PC-9 (cell line): ENCODE measurements around the gene SARNP. TPM values are rescaled to one million over a fixed set of nuclear protein-coding genes. Genes with fewer than 3 reads are reported as not detected.

Experiments
- BruUV-seq: library from RNA; stranded (reverse); fragments of 400-500 nt; replicated peaks from 2 replicates; lab custom pipeline; 2021; lab: Mats Ljungman, UMichigan
- CTCF ChIA-PET: fragments of 300-600 bp; sonication (Branson Sonifier 250); formaldehyde crosslinking; loops from one replicate; lab custom pipeline; 2022; ENCODE audit warnings: antibody characterized with exemption; lab: Charles Lee
- POLR2A ChIA-PET: fragments of 300-600 bp; sonication (Branson Sonifier 250); formaldehyde crosslinking; loops from one replicate; lab custom pipeline; 2022; ENCODE audit warnings: antibody characterized with exemption; ENCODE audit not compliant: unreplicated experiment; lab: Charles Lee
- DNase-seq, 2 experiments: peaks; one replicate each; pipeline versions ENCODE4 v3.0.0 to v3.0.0-alpha.2; 2015 to 2022; ENCODE audit warnings: mixed read lengths in 1 of 2
- H2AFZ ChIP-seq: fragments of 200-600 bp; sonication (generic); 2 replicates; pipeline ENCODE4 v1.8.1; 2017; ENCODE audit warnings: antibody characterized with exemption
- H3F3A ChIP-seq: fragments of 200-600 bp; sonication (generic); 2 replicates; pipeline ENCODE4 v1.8.1; 2017; ENCODE audit warnings: antibody characterized with exemption, mild to moderate bottlenecking, low read depth; ENCODE audit not compliant: insufficient read depth
- H3K27ac ChIP-seq: fragments of 200-600 bp; sonication (generic); 2 replicates; pipeline ENCODE4 v1.6.1; 2016; ENCODE audit warnings: mixed run types
- H3K27me3 ChIP-seq: fragments of 200-600 bp; sonication (generic); 2 replicates; pipeline ENCODE4 v1.6.1; 2016; ENCODE audit warnings: low read depth, mixed run types; ENCODE audit not compliant: insufficient read depth
- H3K36me3 ChIP-seq: fragments of 200-600 bp; sonication (generic); 2 replicates; pipeline ENCODE4 v1.6.1; 2016; ENCODE audit warnings: low read depth, mixed run types
- H3K4me1 ChIP-seq: fragments of 200-600 bp; sonication (generic); replicated peaks from 2 replicates; pipeline ENCODE4 v1.6.1; 2016; ENCODE audit warnings: mixed run types; ENCODE audit not compliant: insufficient read depth
- H3K4me2 ChIP-seq: fragments of 200-600 bp; sonication (generic); 2 replicates; pipeline ENCODE4 v1.6.1; 2017; ENCODE audit warnings: mixed run types
- H3K4me3 ChIP-seq: fragments of 200-600 bp; sonication (generic); 2 replicates; pipeline ENCODE4 v1.6.1; 2016; ENCODE audit warnings: mixed run types
- H3K79me2 ChIP-seq: fragments of 200-600 bp; sonication (generic); 2 replicates; pipeline ENCODE4 v1.6.1; 2017; ENCODE audit warnings: low read depth, mixed run types
- H3K9me2 ChIP-seq: fragments of 200-600 bp; sonication (generic); 2 replicates; pipeline ENCODE4 v1.8.1; 2017; ENCODE audit warnings: mild to moderate bottlenecking; ENCODE audit not compliant: insufficient read depth
- H3K9me3 ChIP-seq: fragments of 200-600 bp; sonication (generic); 2 replicates; pipeline ENCODE4 v1.8.1; 2016; ENCODE audit warnings: low read depth; ENCODE audit not compliant: insufficient read depth
- H4K20me1 ChIP-seq: fragments of 200-600 bp; sonication (generic); 2 replicates; pipeline ENCODE4 v1.8.1; 2017; ENCODE audit not compliant: insufficient read depth
- EZH2 ChIP-seq: fragments of 200-600 bp; sonication (generic); IDR thresholded peaks from 2 replicates; pipeline ENCODE4 v1.8.0; 2017; ENCODE audit warnings: antibody characterized with exemption, low read depth
- intact Hi-C: fragments of 100-400 bp; cut with micrococcal nuclease; formaldehyde crosslinking; loops from one replicate; pipeline ENCODE4 v1.10.0; 2022; ENCODE audit not compliant: unreplicated experiment
- total RNA-seq: library from RNA; stranded (reverse); gene quantifications from 2 replicates; pipeline ENCODE4 v1.2.3, GENCODE V29; 2021
- TF ChIP-seq, protein P1 (sequence below): fragments of 200-600 bp; sonication (generic); conservative IDR thresholded peaks from 2 replicates; pipeline ENCODE4 v1.6.1; 2017; ENCODE audit warnings: mixed run types, antibody characterized with exemption, mild to moderate bottlenecking, moderate library complexity

The SARNP gene
- total RNA-seq, 1 experiment from 2014 or later: 74.8 TPM

DNA sequence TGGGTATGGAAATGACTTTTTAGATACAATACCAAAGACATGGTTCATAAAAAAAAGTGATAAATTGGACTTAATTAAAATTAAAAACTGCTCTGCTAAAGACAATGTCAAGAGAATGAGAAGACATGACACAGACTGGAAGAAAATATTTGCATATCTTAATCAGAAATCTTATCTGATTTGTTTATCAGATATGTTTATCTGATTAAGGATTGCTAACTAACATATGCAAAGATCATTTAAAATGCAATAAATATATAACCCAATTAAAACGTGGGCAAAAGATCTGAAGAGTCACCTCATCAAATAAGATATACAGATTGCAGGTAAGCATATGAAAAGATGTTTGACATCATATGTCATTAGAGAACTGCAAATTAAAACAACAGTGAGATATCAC is 35.2 kb upstream of the SARNP start:
- Histone ChIP-seq H3K36me3 (no peaks in the 10 kb centered on the region), H3K4me1 (peaks cover 4% of the 10 kb centered on the region), H3F3A (no peaks in the 10 kb centered on the region), H3K27ac (no peak overlapping the region), H3K9me2 (no peaks in the 10 kb centered on the region), H3K9me3 (no peaks in the 10 kb centered on the region), H4K20me1 (no peaks in the 10 kb centered on the region), H3K79me2 (no peaks in the 10 kb centered on the region), H3K27me3 (no peaks in the 10 kb centered on the region), H3K4me3 (no peak overlapping the region), H2AFZ (no peak overlapping the region), H3K4me2 (no peak overlapping the region)
- CTCF ChIA-PET: no interaction called here
- no peak for TF ChIP-seq EZH2
- TF ChIP-seq, protein P1, sequence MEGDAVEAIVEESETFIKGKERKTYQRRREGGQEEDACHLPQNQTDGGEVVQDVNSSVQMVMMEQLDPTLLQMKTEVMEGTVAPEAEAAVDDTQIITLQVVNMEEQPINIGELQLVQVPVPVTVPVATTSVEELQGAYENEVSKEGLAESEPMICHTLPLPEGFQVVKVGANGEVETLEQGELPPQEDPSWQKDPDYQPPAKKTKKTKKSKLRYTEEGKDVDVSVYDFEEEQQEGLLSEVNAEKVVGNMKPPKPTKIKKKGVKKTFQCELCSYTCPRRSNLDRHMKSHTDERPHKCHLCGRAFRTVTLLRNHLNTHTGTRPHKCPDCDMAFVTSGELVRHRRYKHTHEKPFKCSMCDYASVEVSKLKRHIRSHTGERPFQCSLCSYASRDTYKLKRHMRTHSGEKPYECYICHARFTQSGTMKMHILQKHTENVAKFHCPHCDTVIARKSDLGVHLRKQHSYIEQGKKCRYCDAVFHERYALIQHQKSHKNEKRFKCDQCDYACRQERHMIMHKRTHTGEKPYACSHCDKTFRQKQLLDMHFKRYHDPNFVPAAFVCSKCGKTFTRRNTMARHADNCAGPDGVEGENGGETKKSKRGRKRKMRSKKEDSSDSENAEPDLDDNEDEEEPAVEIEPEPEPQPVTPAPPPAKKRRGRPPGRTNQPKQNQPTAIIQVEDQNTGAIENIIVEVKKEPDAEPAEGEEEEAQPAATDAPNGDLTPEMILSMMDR: no peak
- no TSS peak for BruUV-seq
- intact Hi-C loops: no loop called here
- POLR2A ChIA-PET: interaction anchor here (0.8 kb wide), 1 partner anchor 81 kb away, joined by 4 read pairs; no protein-coding TSS in a partner anchor
- no peak for DNase-seq

DNA sequence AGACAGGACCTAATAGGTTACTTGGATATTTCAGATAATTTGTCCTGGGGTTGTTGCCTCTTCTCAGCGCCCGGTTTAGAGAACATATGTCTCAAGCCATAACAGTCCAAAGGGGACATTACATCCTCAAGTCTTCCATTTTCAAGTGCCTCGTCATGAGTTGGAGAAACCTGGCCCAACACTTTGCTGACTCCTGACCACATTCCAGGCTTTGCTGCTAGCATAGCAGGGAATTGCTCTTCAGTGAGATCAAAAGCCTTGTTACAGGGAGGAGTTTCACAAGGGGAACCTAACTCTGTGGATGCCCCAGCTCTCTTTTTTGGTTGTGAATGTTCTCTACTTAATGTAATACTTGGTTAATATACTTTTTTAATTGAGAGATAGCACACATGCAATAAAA is 33.4 kb upstream of the SARNP start:
- no peak for DNase-seq
- no peak overlapping the region for H3K4me3 ChIP-seq
- H3K27me3 ChIP-seq: no peaks in the 10 kb centered on the region
- TF ChIP-seq, protein P1: no peak
- no peak for TF ChIP-seq EZH2
- no peaks in the 10 kb centered on the region for H3K9me3 ChIP-seq
- H3K79me2 ChIP-seq: no peaks in the 10 kb centered on the region
- H3F3A ChIP-seq: no peaks in the 10 kb centered on the region
- no TSS peak for BruUV-seq
- intact Hi-C loops: no loop called here
- no peak overlapping the region for H2AFZ ChIP-seq
- peaks cover 9% of the 10 kb centered on the region for H3K4me1 ChIP-seq
- no peaks in the 10 kb centered on the region for H4K20me1 ChIP-seq
- ChIA-PET CTCF (no interaction called here), POLR2A (no interaction called here)
- H3K4me2 ChIP-seq: no peak overlapping the region
- H3K36me3 ChIP-seq: no peaks in the 10 kb centered on the region
- no peak overlapping the region for H3K27ac ChIP-seq
- no peaks in the 10 kb centered on the region for H3K9me2 ChIP-seq

DNA sequence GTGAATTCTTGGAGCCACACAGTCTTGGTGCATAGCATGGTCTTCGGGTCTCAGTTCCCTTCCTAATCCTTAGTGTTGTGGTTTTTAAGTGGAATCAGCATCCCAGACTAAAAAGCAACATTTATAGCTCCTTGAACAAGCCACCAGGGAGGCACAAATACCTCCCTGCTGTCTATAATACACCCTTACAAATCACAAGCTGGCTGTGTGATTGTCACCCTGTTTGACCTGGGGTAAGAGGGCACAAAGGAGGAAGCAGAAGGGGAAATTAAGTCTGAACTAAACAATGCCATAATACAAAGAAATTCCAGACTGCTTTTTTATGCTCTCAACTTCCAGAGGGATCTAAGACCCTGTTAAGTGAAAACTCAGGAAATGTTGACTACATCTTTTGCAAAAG is 32.9 kb upstream of the SARNP start:
- no peak for DNase-seq
- no peak overlapping the region for H2AFZ ChIP-seq
- H3K27ac ChIP-seq: no peak overlapping the region
- no peaks in the 10 kb centered on the region for H3K9me2 ChIP-seq
- H3K4me2 ChIP-seq: no peak overlapping the region
- H3K79me2 ChIP-seq: no peaks in the 10 kb centered on the region
- intact Hi-C loops: no loop called here
- POLR2A ChIA-PET: no interaction called here
- no peaks in the 10 kb centered on the region for H4K20me1 ChIP-seq
- H3K4me1 ChIP-seq: peaks cover 9% of the 10 kb centered on the region
- H3K36me3 ChIP-seq: no peaks in the 10 kb centered on the region
- no peak for TF ChIP-seq EZH2
- TF ChIP-seq, protein P1: no peak
- H3K4me3 ChIP-seq: no peak overlapping the region
- no peaks in the 10 kb centered on the region for H3K9me3 ChIP-seq
- CTCF ChIA-PET: no interaction called here
- H3F3A ChIP-seq: no peaks in the 10 kb centered on the region
- BruUV-seq: no TSS peak
- H3K27me3 ChIP-seq: no peaks in the 10 kb centered on the region
